ENCODE data around the gene GATD1. TPM values are rescaled to one million over a fixed set of nuclear protein-coding genes. Genes with fewer than 3 reads are reported as not detected.

Gene GATD1
- total RNA-seq, 1 experiment from 2014 or later = 88.7 TPM

DNA sequence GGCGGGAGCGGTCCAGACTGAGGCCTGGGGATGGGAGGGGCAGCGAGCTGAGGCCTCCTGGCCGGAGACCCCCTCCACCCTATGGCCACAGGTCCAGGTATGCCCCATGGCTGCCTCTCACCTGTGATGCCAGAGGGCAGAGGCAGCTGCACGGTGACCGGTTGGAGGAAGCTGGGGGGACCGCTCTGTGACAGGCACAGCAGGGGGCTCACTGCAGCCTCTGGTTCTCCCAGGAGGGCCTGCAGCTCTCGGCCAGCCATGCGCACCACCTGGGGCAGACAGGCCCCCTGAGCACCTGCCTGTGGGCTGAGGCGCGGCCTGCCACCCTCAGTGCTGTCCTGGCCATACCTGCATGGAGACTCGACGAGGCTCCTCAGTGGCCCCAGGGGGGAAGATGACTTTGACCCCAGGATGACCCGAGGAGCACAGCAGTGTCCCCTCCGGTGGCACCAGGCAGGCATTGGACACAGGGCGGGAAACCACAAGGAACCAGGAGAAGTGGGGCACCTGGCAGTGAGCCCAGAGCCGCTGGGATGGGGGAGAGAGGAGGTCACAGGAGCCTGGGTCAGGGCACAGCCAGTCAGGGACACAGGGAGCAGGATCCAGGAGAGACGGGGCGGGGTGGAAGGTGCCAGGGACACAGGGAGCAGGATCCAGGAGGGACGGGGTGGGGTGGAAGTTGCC lies 24.0 kb upstream of the GATD1 start:
- CTCF ChIA-PET = interaction anchor here (0.8 kb wide), 1 partner anchor 8 kb away, joined by 3 read pairs; the partner anchor contains the start of gene RPLP2

More for the DNA sequence above, 24.0 kb upstream of the GATD1 start:
- ATAC-seq (no peak), DNase-seq (ENCODE audit: low read depth, low spot score) (no peak)
- ChIA-PET RAD21 (ENCODE audit: low non-redundant PET in 1 of 2, low total read pairs in 2 of 2, uncharacterized antibody in 2 of 2, unreplicated experiment in 2 of 2) (no interaction called here), POLR2A (no interaction called here)
- peaks cover 26% of the 10 kb centered on the region for H3K79me2 ChIP-seq (ENCODE audit: insufficient read depth, low read length)
- H3K4me1 ChIP-seq (ENCODE audit: control insufficient read depth in 1 of 2, insufficient read depth in 2 of 2, low read length in 2 of 2) = peaks cover 29 to 40% of the 10 kb centered on the region in 2 experiments
- H3K36me3 ChIP-seq (ENCODE audit: control insufficient read depth in 1 of 2, insufficient read depth in 2 of 2, low read length in 2 of 2) = peaks cover 0 to 9% of the 10 kb centered on the region in 2 experiments; a peak in 1 of 4 replicates
- no peaks in the 10 kb centered on the region for H3K9me3 ChIP-seq (ENCODE audit: control insufficient read depth in 1 of 2, insufficient read depth in 1 of 2, low read depth in 1 of 2, low read length in 2 of 2)
- H3K4me2 ChIP-seq (ENCODE audit: low read length) = no peak overlapping the region
- H3K27ac ChIP-seq (ENCODE audit: low read depth, low read length) = no peak overlapping the region; the same call in 1 of the 2 replicates
- H3K27me3 ChIP-seq (ENCODE audit: insufficient read depth, low read length) = no peaks in the 10 kb centered on the region
- H3K4me3 ChIP-seq (replicated peaks in 1 of 2; ENCODE audit: low read depth in 1 of 2, low read length in 2 of 2) = no peak overlapping the region
- no peak overlapping the region for H2AFZ ChIP-seq (ENCODE audit: low read depth, low read length, poor library complexity, severe bottlenecking)
- H4K20me1 ChIP-seq (ENCODE audit: insufficient read depth) = no peaks in the 10 kb centered on the region
- H3K9me2 ChIP-seq (ENCODE audit: insufficient read depth) = no peaks in the 10 kb centered on the region
- TF ChIP-seq ELF1 (IDR thresholded peaks at IDR 0.05; ENCODE audit: borderline replicate concordance, low read depth) (no peak), SRF (IDR thresholded peaks at IDR 0.05; ENCODE audit: low read depth) (no peak), TCF7L2 (IDR thresholded peaks at IDR 0.05; ENCODE audit: borderline replicate concordance, extremely low read depth, insufficient read depth, insufficient read length) (no peak), POLR2AphosphoS5 (IDR thresholded peaks at IDR 0.05; ENCODE audit: low read depth, low read length) (no peak), POLR2A (IDR thresholded peaks at IDR 0.05; ENCODE audit: borderline replicate concordance, extremely low read depth, insufficient read depth, insufficient read length) (no peak), CBX3 (IDR thresholded peaks at IDR 0.05; ENCODE audit: low read depth) (no peak), RAD21 (IDR thresholded peaks at IDR 0.05; ENCODE audit: low read depth) (no peak), EZH2 (IDR thresholded peaks at IDR 0.05) (no peak), CEBPB (IDR thresholded peaks at IDR 0.05; ENCODE audit: low read depth) (no peak), SIN3A (IDR thresholded peaks at IDR 0.05; ENCODE audit: low read depth) (no peak), ZNF274 (IDR thresholded peaks at IDR 0.05; ENCODE audit: low read depth, low read length) (no peak), SP1 (IDR thresholded peaks at IDR 0.05; ENCODE audit: low read depth) (no peak), ZFX (IDR thresholded peaks at IDR 0.05) (no peak), EZH2phosphoT487 (IDR thresholded peaks at IDR 0.05; ENCODE audit: borderline replicate concordance) (no peak), FOSL1 (IDR thresholded peaks at IDR 0.05; ENCODE audit: low read depth) (no peak)
- TF ChIP-seq, protein P1, sequence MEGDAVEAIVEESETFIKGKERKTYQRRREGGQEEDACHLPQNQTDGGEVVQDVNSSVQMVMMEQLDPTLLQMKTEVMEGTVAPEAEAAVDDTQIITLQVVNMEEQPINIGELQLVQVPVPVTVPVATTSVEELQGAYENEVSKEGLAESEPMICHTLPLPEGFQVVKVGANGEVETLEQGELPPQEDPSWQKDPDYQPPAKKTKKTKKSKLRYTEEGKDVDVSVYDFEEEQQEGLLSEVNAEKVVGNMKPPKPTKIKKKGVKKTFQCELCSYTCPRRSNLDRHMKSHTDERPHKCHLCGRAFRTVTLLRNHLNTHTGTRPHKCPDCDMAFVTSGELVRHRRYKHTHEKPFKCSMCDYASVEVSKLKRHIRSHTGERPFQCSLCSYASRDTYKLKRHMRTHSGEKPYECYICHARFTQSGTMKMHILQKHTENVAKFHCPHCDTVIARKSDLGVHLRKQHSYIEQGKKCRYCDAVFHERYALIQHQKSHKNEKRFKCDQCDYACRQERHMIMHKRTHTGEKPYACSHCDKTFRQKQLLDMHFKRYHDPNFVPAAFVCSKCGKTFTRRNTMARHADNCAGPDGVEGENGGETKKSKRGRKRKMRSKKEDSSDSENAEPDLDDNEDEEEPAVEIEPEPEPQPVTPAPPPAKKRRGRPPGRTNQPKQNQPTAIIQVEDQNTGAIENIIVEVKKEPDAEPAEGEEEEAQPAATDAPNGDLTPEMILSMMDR (IDR thresholded peaks at IDR 0.05 in 2 of 3, conservative IDR thresholded peaks at IDR 0.05 in 1 of 3; ENCODE audit: borderline replicate concordance in 1 of 3, insufficient read depth in 1 of 3, low read depth in 2 of 3, low read length in 2 of 3) = no peak
- TF ChIP-seq, protein P2, sequence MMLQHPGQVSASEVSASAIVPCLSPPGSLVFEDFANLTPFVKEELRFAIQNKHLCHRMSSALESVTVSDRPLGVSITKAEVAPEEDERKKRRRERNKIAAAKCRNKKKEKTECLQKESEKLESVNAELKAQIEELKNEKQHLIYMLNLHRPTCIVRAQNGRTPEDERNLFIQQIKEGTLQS (IDR thresholded peaks at IDR 0.05) = no peak
- TF ChIP-seq, protein P3, sequence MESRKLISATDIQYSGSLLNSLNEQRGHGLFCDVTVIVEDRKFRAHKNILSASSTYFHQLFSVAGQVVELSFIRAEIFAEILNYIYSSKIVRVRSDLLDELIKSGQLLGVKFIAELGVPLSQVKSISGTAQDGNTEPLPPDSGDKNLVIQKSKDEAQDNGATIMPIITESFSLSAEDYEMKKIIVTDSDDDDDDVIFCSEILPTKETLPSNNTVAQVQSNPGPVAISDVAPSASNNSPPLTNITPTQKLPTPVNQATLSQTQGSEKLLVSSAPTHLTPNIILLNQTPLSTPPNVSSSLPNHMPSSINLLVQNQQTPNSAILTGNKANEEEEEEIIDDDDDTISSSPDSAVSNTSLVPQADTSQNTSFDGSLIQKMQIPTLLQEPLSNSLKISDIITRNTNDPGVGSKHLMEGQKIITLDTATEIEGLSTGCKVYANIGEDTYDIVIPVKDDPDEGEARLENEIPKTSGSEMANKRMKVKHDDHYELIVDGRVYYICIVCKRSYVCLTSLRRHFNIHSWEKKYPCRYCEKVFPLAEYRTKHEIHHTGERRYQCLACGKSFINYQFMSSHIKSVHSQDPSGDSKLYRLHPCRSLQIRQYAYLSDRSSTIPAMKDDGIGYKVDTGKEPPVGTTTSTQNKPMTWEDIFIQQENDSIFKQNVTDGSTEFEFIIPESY (IDR thresholded peaks at IDR 0.05; ENCODE audit: extremely low read depth, insufficient replicate concordance, low read length) = no peak
- TF ChIP-seq, protein P4, sequence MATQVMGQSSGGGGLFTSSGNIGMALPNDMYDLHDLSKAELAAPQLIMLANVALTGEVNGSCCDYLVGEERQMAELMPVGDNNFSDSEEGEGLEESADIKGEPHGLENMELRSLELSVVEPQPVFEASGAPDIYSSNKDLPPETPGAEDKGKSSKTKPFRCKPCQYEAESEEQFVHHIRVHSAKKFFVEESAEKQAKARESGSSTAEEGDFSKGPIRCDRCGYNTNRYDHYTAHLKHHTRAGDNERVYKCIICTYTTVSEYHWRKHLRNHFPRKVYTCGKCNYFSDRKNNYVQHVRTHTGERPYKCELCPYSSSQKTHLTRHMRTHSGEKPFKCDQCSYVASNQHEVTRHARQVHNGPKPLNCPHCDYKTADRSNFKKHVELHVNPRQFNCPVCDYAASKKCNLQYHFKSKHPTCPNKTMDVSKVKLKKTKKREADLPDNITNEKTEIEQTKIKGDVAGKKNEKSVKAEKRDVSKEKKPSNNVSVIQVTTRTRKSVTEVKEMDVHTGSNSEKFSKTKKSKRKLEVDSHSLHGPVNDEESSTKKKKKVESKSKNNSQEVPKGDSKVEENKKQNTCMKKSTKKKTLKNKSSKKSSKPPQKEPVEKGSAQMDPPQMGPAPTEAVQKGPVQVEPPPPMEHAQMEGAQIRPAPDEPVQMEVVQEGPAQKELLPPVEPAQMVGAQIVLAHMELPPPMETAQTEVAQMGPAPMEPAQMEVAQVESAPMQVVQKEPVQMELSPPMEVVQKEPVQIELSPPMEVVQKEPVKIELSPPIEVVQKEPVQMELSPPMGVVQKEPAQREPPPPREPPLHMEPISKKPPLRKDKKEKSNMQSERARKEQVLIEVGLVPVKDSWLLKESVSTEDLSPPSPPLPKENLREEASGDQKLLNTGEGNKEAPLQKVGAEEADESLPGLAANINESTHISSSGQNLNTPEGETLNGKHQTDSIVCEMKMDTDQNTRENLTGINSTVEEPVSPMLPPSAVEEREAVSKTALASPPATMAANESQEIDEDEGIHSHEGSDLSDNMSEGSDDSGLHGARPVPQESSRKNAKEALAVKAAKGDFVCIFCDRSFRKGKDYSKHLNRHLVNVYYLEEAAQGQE (IDR thresholded peaks at IDR 0.05; ENCODE audit: low read depth) = no peak
- TF ChIP-seq, protein P5, sequence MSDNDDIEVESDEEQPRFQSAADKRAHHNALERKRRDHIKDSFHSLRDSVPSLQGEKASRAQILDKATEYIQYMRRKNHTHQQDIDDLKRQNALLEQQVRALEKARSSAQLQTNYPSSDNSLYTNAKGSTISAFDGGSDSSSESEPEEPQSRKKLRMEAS (IDR thresholded peaks at IDR 0.05) = no peak
- intact Hi-C loops (cut with micrococcal nuclease) = no loop called here
- no peak overlapping the region for H3K9ac ChIP-seq (ENCODE audit: low read length)
- no TSS peak for BruUV-seq (replicated peaks)
